Measurements from ENCODE around the gene DMWD.
A peak's percentile ranks its signal among the peaks of the same experiment; 100 is the strongest.
"Not testable (repeated sequence)": the region's sequence is repeated elsewhere in the genome, so short reads cannot be mapped to it uniquely, and the experiment has no call there.

Gene DMWD

GRCh38 chr19:45768655-45768983, 24.0 kb downstream of the DMWD start:
- no peak for DNase-seq

- DNase-seq, result peak; percentile 80
These were observed 24.6 kb downstream of the DMWD start for GRCh38 chr19:45767881-45768654.

GRCh38 chr19:45767410-45767880, 25.2 kb downstream of the DMWD start:
- DNase-seq, result peak; percentile 92

GRCh38 chr19:45766869-45767346, 25.7 kb downstream of the DMWD start:
- no peak for DNase-seq

GRCh38 chr19:45766296-45766868, 26.3 kb downstream of the DMWD start:
- DNase-seq, result peak; percentile 46

- DNase-seq, result peak; percentile 52
These were observed 26.8 kb downstream of the DMWD start for GRCh38 chr19:45765702-45766295.

- DNase-seq, result peak; percentile 41
These were observed 27.5 kb downstream of the DMWD start for GRCh38 chr19:45764945-45765701.

GRCh38 chr19:45764475-45764874, 28.2 kb downstream of the DMWD start:
- no peak for DNase-seq

- peak; percentile 43 for DNase-seq
These were observed 28.9 kb downstream of the DMWD start for GRCh38 chr19:45763691-45764294.

GRCh38 chr19:45762870-45763631, 29.6 kb downstream of the DMWD start:
- no peak for DNase-seq

- no peak for DNase-seq
These were observed 30.9 kb downstream of the DMWD start for GRCh38 chr19:45761714-45762113.

GRCh38 chr19:45758921-45759320, 33.7 kb downstream of the DMWD start:
- no peak for DNase-seq

GRCh38 chr19:45757695-45758094, 35.0 kb downstream of the DMWD start:
- DNase-seq, result no peak

GRCh38 chr19:45754323-45754722, 38.3 kb downstream of the DMWD start:
- DNase-seq, result no peak

GRCh38 chr19:45753548-45753947, 39.1 kb downstream of the DMWD start:
- no peak for DNase-seq

- no peak for DNase-seq
These were observed 40.0 kb downstream of the DMWD start for GRCh38 chr19:45752639-45753038.

GRCh38 chr19:45751483-45751882, 41.2 kb downstream of the DMWD start:
- not testable (repeated sequence) for DNase-seq

GRCh38 chr19:45747513-45747912, 45.1 kb downstream of the DMWD start:
- DNase-seq, result no peak

GRCh38 chr19:45746866-45747265, 45.8 kb downstream of the DMWD start:
- no peak for DNase-seq

- no peak for DNase-seq
These were observed 47.0 kb downstream of the DMWD start for GRCh38 chr19:45745606-45746005.

- no peak for DNase-seq
These were observed 49.7 kb downstream of the DMWD start for GRCh38 chr19:45742969-45743368.
